Endometrium (tissue), 2 donors: ENCODE results near the gene SEC31A.

Experiments used
- FAIRE-seq: peaks from 2 replicates; lab custom pipeline; 2012; peaks lifted over from hg19 to GRCh38; lab: Jason Lieb, UNC
- donor health status: control.
- donor health status: control.

The SEC31A gene

GRCh38 chr4:82792912-82793649 lies 97.9 kb downstream of the SEC31A start:
- no peak for FAIRE-seq

- FAIRE-seq = no peak
Observed at GRCh38 chr4:82791179-82791578, 99.8 kb downstream of the SEC31A start.

GRCh38 chr4:82790060-82790660 lies 100.8 kb downstream of the SEC31A start:
- FAIRE-seq = no peak

GRCh38 chr4:82789025-82789776 lies 101.8 kb downstream of the SEC31A start:
- no peak for FAIRE-seq

- no peak for FAIRE-seq
Observed at GRCh38 chr4:82787342-82787741, 103.6 kb downstream of the SEC31A start.

GRCh38 chr4:82786828-82787227 lies 104.1 kb downstream of the SEC31A start:
- FAIRE-seq = no peak

- peak; percentile 39 for FAIRE-seq
Observed at GRCh38 chr4:82785611-82786400, 105.1 kb downstream of the SEC31A start.

GRCh38 chr4:82784681-82785610 lies 106.0 kb downstream of the SEC31A start:
- FAIRE-seq = no peak

- no peak for FAIRE-seq
Observed at GRCh38 chr4:82782626-82783345, 108.2 kb downstream of the SEC31A start.

- no peak for FAIRE-seq
Observed at GRCh38 chr4:82780752-82781231, 110.2 kb downstream of the SEC31A start.

- no peak for FAIRE-seq
Observed at GRCh38 chr4:82780170-82780751, 110.7 kb downstream of the SEC31A start.

GRCh38 chr4:82779032-82779431 lies 111.9 kb downstream of the SEC31A start:
- FAIRE-seq = no peak

GRCh38 chr4:82777857-82778525 lies 113.0 kb downstream of the SEC31A start:
- FAIRE-seq = no peak

- no peak for FAIRE-seq
Observed at GRCh38 chr4:82776925-82777542, 113.9 kb downstream of the SEC31A start.

GRCh38 chr4:82775243-82775642 lies 115.7 kb downstream of the SEC31A start:
- no peak for FAIRE-seq

GRCh38 chr4:82774711-82775171 lies 116.2 kb downstream of the SEC31A start:
- no peak for FAIRE-seq

- FAIRE-seq = no peak
Observed at GRCh38 chr4:82773057-82773456, 117.9 kb downstream of the SEC31A start.

GRCh38 chr4:82770607-82771006 lies 120.3 kb downstream of the SEC31A start:
- FAIRE-seq = no peak
